A172 (cell line): ENCODE results near the gene SMIM5. TPM values are rescaled to one million over a fixed set of nuclear protein-coding genes. Genes with fewer than 3 reads are reported as not detected.
A peak's percentile ranks its signal among the peaks of the same experiment; 100 is the strongest.

Experiments used
- DNase-seq: peaks from one replicate; pipeline ENCODE4 v3.0.0-alpha.2; 2015; ENCODE audit warnings: low spot score
- total RNA-seq: library from RNA; depleted of rRNA; stranded (reverse); fragments of >200 nt; shearing (Covaris generic); gene quantifications from 2 replicates; pipeline ENCODE4 v1.2.3, GENCODE V29; 2014

SMIM5 gene
- total RNA-seq, 1 experiment from 2014 or later, result 0.26 TPM

- no peak for DNase-seq
Observed at GRCh38 chr17:75639771-75640555, 6.7 kb downstream of the SMIM5 start.

GRCh38 chr17:75640556-75641119, 7.4 kb downstream of the SMIM5 start:
- no peak for DNase-seq

- DNase-seq, result no peak
Observed at GRCh38 chr17:75641343-75641742, 8.1 kb downstream of the SMIM5 start.

DNA sequence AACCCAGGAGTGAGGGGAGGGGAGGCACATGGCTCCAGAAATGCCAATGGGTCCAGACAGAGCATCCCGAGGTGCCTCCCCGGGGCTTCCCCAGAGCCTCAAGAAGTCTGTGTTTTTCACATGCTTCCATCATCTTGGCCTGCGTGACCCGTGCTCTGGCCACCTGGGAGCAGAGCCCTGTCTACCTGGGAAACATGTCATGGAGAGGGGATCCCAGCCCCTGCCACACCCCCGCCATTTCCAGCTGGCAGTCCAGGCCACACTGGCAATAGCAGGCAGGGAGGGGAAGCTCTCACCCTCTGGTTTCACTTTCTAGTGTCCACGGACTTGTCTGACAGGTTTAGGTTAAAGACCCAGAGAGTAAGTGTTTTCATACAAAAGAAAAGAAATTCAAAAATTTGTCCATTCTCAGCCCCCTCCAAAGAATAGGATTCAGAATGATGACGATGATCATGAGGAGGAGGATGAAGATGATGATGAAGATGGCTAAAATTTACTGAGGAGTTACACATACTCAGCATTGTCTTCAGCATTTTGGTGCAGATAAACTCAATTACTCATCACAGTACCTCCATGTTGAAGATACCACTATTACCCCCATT, 9.0 kb downstream of the SMIM5 start:
- no peak for DNase-seq

- no peak for DNase-seq
Observed at GRCh38 chr17:75642784-75643642, 9.8 kb downstream of the SMIM5 start.

GRCh38 chr17:75643643-75644017, 10.4 kb downstream of the SMIM5 start:
- DNase-seq, result no peak

GRCh38 chr17:75645501-75645888, 12.3 kb downstream of the SMIM5 start:
- DNase-seq, result peak; percentile 86

GRCh38 chr17:75645889-75646637, 12.8 kb downstream of the SMIM5 start:
- peak; percentile 77 for DNase-seq

DNA sequence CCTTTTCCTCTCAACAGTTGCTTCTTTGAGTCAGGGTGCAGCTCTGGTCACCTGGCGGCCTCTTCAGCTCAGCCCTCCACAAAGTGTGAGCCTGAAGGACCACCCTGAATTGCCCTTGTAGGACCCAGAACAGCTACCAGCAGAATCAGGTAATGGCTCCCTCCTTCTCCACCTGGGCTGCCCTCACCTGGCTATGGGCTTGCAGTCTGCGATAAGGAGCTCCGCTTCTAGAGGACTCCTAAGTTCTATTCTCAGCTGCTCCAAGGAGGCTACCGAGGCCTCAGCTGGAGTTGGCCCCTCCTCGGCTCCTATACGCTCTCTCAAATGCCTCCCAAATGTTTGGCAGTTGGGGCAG, 13.4 kb downstream of the SMIM5 start:
- DNase-seq, result no peak

- DNase-seq, result no peak
Observed at GRCh38 chr17:75647061-75647460, 13.8 kb downstream of the SMIM5 start.

GRCh38 chr17:75647921-75648320, 14.7 kb downstream of the SMIM5 start:
- DNase-seq, result no peak

DNA sequence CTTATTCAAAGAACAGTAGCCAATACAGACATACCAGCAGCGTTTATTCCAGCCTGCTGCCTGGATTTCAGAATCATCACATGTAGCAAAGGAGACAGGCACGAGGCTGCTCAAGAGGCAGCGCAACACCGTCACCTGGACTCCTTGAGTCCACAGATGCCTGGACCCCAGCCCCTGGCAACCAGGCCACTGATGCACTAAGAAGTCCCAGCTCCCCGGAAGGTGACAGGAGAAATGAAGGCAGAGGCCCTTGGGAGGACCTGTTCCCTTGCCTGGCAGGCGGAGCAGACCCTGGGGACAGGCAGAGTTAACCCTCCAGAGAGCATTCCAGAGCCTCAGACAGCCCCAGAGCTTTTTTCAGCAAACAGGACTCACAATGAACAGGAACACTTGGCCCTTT, 16.5 kb downstream of the SMIM5 start:
- no peak for DNase-seq

GRCh38 chr17:75650874-75651273, 17.6 kb downstream of the SMIM5 start:
- DNase-seq, result no peak

GRCh38 chr17:75652341-75652740, 19.1 kb downstream of the SMIM5 start:
- DNase-seq, result no peak

GRCh38 chr17:75652934-75653549, 19.8 kb downstream of the SMIM5 start:
- peak; percentile 37 for DNase-seq

GRCh38 chr17:75654176-75654575, 20.9 kb downstream of the SMIM5 start:
- DNase-seq, result no peak

DNA sequence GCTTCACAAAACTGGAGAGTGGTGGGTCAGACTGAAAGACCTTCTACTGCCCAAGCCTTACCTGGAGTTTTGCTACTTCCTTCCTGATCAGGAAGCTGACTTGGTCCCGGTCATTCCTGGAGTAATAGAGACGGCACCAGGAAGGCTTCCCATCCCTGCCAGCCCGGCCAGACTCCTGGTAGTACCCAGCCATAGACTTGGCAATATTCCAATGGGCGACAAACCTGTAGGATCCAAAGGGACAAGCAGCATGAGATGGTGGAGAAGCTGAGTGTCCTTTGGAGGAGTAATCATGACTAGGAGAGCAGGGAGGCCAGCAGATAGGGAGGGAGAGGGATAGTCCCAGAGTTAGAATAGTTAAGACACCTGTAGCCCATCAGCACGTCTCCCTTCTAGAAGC, 25.0 kb downstream of the SMIM5 start:
- no peak for DNase-seq

DNA sequence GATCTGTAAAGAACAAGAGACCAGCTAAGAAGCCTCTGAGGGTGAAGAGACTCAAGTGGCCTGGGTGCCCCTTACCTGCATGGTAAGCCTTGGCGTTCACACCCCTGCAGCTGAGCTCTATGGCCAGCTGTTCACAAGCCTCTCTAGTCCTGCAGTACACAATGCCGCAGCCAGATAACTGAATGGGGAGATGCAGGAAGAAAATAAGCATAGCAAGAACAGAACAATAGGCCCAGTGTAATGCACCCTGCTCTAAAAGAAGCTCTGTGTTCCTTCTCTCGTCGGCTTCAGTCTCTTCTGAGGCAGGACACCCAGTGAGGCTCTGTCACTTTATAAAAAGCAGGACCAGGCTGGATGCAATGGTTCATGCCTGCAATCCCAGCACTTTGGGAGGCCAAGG, 28.3 kb downstream of the SMIM5 start:
- no peak for DNase-seq

- DNase-seq, result no peak
Observed at GRCh38 chr17:75662511-75662910, 29.3 kb downstream of the SMIM5 start.

DNA sequence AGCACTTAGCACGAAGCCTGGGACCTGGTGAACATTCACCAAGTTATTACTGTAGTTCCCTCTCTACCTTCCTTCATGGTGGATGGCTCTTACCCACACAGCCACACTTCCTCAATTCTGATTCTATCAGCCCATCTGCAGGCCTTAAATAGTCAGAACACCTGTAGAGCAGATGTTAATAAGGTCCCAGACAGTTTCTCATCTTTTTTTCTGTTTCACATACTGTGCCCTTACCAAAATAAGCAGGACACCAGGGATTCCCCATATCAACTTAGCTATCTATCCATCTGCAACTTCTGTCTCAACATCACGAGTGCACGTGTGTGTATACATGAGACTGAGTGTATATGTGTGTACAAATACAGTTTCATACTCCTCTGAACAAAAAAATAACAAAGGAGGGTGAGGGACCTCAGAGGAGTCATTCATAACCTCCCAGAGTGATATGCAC, 30.9 kb downstream of the SMIM5 start:
- DNase-seq, result no peak

- DNase-seq, result no peak
Observed at GRCh38 chr17:75665981-75666380, 32.7 kb downstream of the SMIM5 start.
